ENCODE results near the gene SETD1A. TPM values are rescaled to one million over a fixed set of nuclear protein-coding genes. Genes with fewer than 3 reads are reported as not detected.
A peak's percentile ranks its signal among the peaks of the same experiment; 100 is the strongest.

SETD1A gene
- total and polyA plus RNA-seq, 9 of the 15 experiments (the other 6 are each of a cell fraction or from before 2014, with no cell fraction given), result 0.08 to 36.0 (median 4.2) TPM

DNA sequence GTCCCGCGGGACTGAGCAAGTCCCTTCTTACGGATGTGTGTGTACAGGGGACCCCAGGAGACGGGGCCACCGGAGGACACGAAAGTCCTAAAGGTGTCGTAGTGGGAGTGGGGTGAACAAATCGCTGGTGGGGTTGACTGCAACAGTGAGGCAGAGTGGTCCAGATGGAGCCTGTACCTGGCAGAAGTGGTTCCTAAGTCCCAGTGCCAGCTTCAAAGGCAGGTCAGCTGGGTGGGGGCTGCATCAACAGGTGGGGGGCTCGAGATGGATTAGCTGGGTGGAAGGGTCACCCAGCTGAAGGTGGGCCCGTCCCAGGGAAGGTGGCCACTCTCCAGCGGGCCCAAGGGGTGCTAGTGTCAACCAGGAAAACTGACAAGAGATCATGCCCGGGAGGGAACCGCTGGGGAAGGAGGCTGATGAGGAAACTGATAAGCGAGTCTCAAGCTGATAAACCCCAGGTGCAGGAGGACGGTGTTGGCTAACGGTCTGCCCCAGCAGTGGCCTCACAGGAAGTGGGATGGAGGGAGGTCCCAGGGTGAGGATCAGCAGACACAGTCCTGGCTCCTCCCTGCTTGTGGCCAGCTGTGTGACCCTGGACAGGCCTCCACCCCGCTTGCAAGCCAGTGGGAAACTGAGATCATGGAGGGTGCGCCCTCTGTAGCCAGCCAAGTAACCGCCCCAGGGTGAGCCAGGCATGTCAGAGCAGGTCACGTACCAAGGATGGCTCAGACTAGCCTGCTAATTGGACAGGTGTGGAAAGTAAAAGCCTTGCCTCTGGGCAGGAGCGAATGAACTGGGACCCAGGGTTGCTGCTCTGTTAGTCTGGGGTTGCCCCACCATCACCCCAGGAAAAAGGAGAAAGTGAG lies 7.7 kb upstream of the SETD1A start (continued):
- TF ChIP-seq, protein P1, sequence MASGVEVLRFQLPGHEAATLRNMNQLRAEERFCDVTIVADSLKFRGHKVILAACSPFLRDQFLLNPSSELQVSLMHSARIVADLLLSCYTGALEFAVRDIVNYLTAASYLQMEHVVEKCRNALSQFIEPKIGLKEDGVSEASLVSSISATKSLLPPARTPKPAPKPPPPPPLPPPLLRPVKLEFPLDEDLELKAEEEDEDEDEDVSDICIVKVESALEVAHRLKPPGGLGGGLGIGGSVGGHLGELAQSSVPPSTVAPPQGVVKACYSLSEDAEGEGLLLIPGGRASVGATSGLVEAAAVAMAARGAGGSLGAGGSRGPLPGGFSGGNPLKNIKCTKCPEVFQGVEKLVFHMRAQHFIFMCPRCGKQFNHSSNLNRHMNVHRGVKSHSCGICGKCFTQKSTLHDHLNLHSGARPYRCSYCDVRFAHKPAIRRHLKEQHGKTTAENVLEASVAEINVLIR (CRISPR knock-in tag; IDR thresholded peaks at IDR 0.05), result no peak
- peak in 1 of 2 experiments; percentile 77; a peak in 1 of 4 replicates for TF ChIP-seq TBL1XR1 (IDR thresholded peaks at IDR 0.05; ENCODE audit: low read length in 2 of 2)
- peak; percentile 54; the same call in 1 of the 2 replicates for TF ChIP-seq MBD2 (IDR thresholded peaks at IDR 0.05; ENCODE audit: borderline replicate concordance, low read depth)
- TF ChIP-seq CREB1 (IDR thresholded peaks at IDR 0.05), result no peak; the same call in 1 of the 2 replicates
- peak; percentile 26; the same call in 1 of the 2 replicates for TF ChIP-seq CREB1 (CRISPR knock-in tag; IDR thresholded peaks at IDR 0.05)
- TF ChIP-seq TCF3 (CRISPR knock-in tag; IDR thresholded peaks at IDR 0.05), result peak; percentile 62
- peak; percentile 84 for TF ChIP-seq KDM5B (IDR thresholded peaks at IDR 0.05; ENCODE audit: insufficient replicate concordance, low read depth, low read length)
- peak; percentile 68; the same call in 1 of the 2 replicates for TF ChIP-seq ESRRA (IDR thresholded peaks at IDR 0.05; ENCODE audit: borderline replicate concordance, low read depth)
- no peak for TF ChIP-seq U2AF2 (optimal IDR thresholded peaks at IDR 0.05; ENCODE audit: low read depth, low read length)
- TF ChIP-seq ZNF395 (CRISPR knock-in tag; IDR thresholded peaks at IDR 0.05), result peak; percentile 53; the same call in 1 of the 2 replicates
- peak; percentile 70 for TF ChIP-seq NCOR1 (IDR thresholded peaks at IDR 0.05)
- 0 out of 2 replicates have a peak, but pooled peaks have one; percentile 3 for TF ChIP-seq ATF4 (CRISPR knock-in tag; IDR thresholded peaks at IDR 0.05)
- TF ChIP-seq JUND (IDR thresholded peaks at IDR 0.05; ENCODE audit: borderline replicate concordance, low read depth, low read length), result peak; percentile 74; the same call in 1 of the 2 replicates
- peak; percentile 74; the same call in 2 of the 3 replicates for TF ChIP-seq JUND (tag; IDR thresholded peaks at IDR 0.05; ENCODE audit: borderline replicate concordance, low read depth, low read length)
- TF ChIP-seq MTA2 (IDR thresholded peaks at IDR 0.05; ENCODE audit: low read depth), result peak; percentile 4; the same call in 1 of the 2 replicates
- TF ChIP-seq ZFX (CRISPR knock-in tag; IDR thresholded peaks at IDR 0.05), result peak; percentile 10; the same call in 1 of the 2 replicates
- no peak for TF ChIP-seq ETV6 (IDR thresholded peaks at IDR 0.05; ENCODE audit: borderline replicate concordance in 1 of 2, low read depth in 2 of 2, low read length in 1 of 2)
- TF ChIP-seq ETV6 (CRISPR knock-in tag; IDR thresholded peaks at IDR 0.05; ENCODE audit: borderline replicate concordance), result no peak
- TF ChIP-seq ZNF263 (CRISPR knock-in tag; IDR thresholded peaks at IDR 0.05; ENCODE audit: borderline replicate concordance), result peak; percentile 78
- TF ChIP-seq ZNF41 (CRISPR knock-in tag; conservative IDR thresholded peaks at IDR 0.05), result no peak; the same call in 1 of the 2 replicates
- TF ChIP-seq ATF3 (IDR thresholded peaks at IDR 0.05), result peak; percentile 40; the same call in 1 of the 2 replicates
- TF ChIP-seq ATF3 (CRISPR knock-in tag; conservative IDR thresholded peaks at IDR 0.05), result no peak
